Prostate gland (tissue), 2 donors: ENCODE results near the gene RFX2. TPM values are rescaled to one million over a fixed set of nuclear protein-coding genes. Genes with fewer than 3 reads are reported as not detected.
"Not testable (repeated sequence)": the region's sequence is repeated elsewhere in the genome, so short reads cannot be mapped to it uniquely, and the experiment has no call there.

Source experiments
- DNase-seq: peaks from one replicate; pipeline ENCODE4 v3.0.0-alpha.2; 2019; ENCODE audit warnings: low spot score
- H3K27ac ChIP-seq, 2 donors: fragments of 200-600 bp; sonication (generic); 2 replicates each; pipeline ENCODE4 v1.5.1; 2017 to 2019
- H3K27me3 ChIP-seq: fragments of 200-600 bp; sonication (generic); replicated peaks from 2 replicates; pipeline ENCODE4 v1.5.1; 2019; ENCODE audit not compliant: insufficient read depth
- H3K36me3 ChIP-seq, 2 donors: fragments of 200-600 bp; sonication (generic); 1 replicate in 1 of 2; 2 replicates in 1 of 2; pipeline versions ENCODE4 v1.5.1 to v1.8.1; 2017 to 2019
- H3K4me1 ChIP-seq: fragments of 200-600 bp; sonication (generic); replicated peaks from 2 replicates; pipeline ENCODE4 v1.5.1; 2019
- H3K4me3 ChIP-seq, 2 donors: fragments of 200-600 bp; sonication (generic); 2 replicates each; pipeline ENCODE4 v1.5.1; 2017 to 2019
- H3K9me3 ChIP-seq: fragments of 200-600 bp; sonication (generic); 2 replicates; pipeline ENCODE4 v1.5.1; 2017
- POLR2A ChIP-seq: fragments of 450-650 bp; IDR thresholded peaks from one replicate; pipeline ENCODE4 v1.6.1; 2016; ENCODE audit warnings: antibody characterized with exemption, mild to moderate bottlenecking
- POLR2AphosphoS5 ChIP-seq: sonication (generic); formaldehyde crosslinking; IDR thresholded peaks from one replicate; pipeline ENCODE4 v1.6.1; 2017; ENCODE audit warnings: antibody characterized with exemption
- WGBS: methylation state at CpG from one replicate; pipeline ENCODE4 v1.1.5; 2018; 5-methylcytosine and 5-hydroxymethylcytosine counted together
- intact Hi-C: fragments of 100-400 bp; cut with DNase I; formaldehyde crosslinking; loops from one replicate; pipeline ENCODE4 v1.14.2; 2022
- total RNA-seq, 2 donors: library from RNA; depleted of rRNA; stranded (reverse); fragments of >200 nt; gene quantifications; one replicate each; pipeline ENCODE4 v1.1.0, GENCODE V29; 2016
- TF ChIP-seq, protein P1 (sequence below), 4 experiments: fragments of 200-600 bp in 2 of 4; fragments of 450-650 bp in 2 of 4; sonication (generic) in 2 of 4; IDR thresholded peaks; 1 replicate in 3 of 4; 2 replicates in 1 of 4; pipeline ENCODE4 v1.5.1; 2016 to 2019; ENCODE audit warnings: antibody characterized with exemption in 4 of 4, mild to moderate bottlenecking in 2 of 4, moderate library complexity in 2 of 4

RFX2 gene
- total RNA-seq, 2 donors from 2014 or later = 13.4 to 25.3 TPM

DNA sequence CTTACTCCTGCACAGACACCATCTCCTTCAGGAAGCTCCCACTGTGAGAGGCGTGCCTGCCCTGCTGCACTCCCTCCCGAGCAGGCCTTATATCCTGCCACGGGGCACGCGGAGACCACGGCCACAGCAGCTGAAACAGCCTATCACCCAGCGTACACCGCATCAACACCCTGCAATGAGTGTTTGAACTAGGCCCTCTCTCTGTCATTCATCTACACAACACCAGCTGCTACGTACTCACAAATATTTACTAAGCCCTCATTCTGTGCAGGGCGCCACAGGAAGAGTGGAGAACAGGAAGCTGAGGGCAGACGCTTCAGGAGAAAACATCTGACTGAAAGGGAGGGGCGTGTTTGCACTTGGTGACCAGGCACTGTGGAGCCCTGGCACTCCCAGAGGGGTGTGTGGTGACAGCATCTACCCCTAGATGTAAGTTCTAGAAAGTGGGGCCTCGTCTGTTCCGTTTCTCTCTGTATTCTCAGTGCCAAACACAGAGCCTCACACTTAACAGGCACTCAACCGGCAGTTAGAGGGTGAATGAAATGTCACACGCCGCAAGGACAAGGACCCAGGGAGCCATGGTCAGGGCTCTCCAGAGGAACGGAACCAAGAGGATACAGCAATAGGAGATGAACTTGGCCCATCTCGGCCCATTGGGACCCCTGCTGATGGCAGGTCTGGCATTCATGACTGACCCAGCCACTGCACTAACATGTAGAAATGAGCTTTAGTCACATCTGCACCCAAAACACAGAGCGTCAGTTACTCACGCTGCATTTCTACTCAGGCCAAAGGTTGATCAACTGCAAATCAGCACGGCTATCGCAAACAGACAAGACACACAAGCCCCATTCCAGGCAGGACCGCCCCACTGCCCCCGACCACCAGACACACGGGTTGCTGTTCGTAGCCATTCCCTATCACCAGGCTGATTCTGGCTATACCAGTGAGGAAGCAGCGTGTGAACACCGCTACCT, 148.0 kb downstream of the RFX2 start:
- peak; percentile 87 for TF ChIP-seq POLR2AphosphoS5
- TF ChIP-seq, protein P1, sequence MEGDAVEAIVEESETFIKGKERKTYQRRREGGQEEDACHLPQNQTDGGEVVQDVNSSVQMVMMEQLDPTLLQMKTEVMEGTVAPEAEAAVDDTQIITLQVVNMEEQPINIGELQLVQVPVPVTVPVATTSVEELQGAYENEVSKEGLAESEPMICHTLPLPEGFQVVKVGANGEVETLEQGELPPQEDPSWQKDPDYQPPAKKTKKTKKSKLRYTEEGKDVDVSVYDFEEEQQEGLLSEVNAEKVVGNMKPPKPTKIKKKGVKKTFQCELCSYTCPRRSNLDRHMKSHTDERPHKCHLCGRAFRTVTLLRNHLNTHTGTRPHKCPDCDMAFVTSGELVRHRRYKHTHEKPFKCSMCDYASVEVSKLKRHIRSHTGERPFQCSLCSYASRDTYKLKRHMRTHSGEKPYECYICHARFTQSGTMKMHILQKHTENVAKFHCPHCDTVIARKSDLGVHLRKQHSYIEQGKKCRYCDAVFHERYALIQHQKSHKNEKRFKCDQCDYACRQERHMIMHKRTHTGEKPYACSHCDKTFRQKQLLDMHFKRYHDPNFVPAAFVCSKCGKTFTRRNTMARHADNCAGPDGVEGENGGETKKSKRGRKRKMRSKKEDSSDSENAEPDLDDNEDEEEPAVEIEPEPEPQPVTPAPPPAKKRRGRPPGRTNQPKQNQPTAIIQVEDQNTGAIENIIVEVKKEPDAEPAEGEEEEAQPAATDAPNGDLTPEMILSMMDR (IDR thresholded peaks at IDR 0.05) = no peak
- H3K27ac ChIP-seq = peak overlapping the region; percentile 56 to 59
- peaks cover 28% of the 10 kb centered on the region for H3K4me1 ChIP-seq
- WGBS = 43% methylated on average over 29 of the region's 29 CpGs
- intact Hi-C loops = no loop called here
- no peak overlapping the region for H3K4me3 ChIP-seq
- no peaks in the 10 kb centered on the region for H3K36me3 ChIP-seq
- no peaks in the 10 kb centered on the region for H3K27me3 ChIP-seq
- DNase-seq = peak; percentile 69
- no peaks in the 10 kb centered on the region for H3K9me3 ChIP-seq

DNA sequence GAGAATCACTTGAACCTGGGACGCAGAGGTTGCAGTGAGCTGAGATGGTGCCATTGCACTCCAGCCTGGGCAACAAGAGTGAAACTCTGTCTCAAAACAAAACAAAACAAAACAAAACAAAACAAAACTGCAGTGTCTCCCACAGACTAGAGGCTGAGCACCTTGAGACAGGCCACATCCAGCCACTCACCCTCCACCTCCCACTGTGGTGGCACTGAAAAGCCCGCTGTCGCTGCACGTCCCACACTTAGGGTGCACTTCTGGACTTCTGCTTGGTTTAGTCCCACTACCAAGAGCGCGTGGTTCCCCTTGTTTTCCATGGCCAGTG, 148.7 kb downstream of the RFX2 start:
- H3K27me3 ChIP-seq, H3K9me3 ChIP-seq, intact Hi-C loops, DNase-seq, H3K36me3 ChIP-seq, H3K4me3 ChIP-seq: not testable (repeated sequence)
- H3K27ac ChIP-seq = peak overlapping the region; percentile 56 to 59
- WGBS = 82% methylated on average over 6 of the region's 6 CpGs
- peaks cover 28% of the 10 kb centered on the region for H3K4me1 ChIP-seq

DNA sequence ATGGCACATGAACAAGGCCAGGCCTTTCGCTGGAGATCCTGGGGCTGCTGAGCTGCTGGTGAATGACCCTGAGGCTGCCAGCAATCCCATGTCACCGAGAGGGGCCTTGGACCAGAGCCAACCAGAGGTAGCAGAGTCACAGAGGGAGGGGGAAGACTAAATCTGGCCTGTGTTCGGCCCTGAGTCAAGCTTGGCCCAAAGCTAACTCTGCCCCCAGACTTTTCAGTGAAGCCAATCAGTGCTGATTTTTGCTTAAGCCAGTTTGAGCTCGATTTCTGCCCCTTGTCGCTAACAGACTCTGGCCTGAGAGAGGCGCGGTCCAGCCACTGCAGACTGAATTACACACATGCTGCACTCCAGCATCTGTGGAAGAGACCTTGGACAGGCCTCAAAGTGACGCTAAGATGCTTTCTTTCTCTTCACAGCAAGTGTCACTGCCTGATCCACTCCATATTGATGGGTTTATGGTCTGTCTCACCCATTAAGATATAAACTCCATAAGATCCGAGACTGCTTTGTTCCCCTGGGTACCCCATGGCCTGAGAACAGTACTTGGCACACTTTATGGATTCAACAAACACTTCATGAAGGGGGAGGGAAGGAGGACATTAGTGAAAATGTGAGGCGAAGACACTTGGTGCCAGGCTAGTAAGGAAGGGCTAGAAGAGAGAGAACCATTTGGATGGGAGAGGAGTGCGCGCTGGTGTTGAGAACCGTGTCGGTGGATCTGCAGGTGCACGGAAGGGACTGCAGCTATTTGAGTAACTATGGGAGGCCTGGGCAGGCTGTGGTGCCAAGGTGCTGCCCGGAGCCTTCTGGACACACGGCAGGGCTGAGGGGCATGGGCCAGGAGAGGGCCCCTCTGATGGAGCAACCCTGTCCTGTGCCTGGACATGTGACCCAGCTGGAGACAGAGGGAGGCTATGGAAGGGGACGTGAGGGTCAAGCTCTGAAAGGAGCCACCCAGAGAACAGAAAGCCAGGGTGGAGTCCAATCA, 150.0 kb downstream of the RFX2 start:
- DNase-seq = no peak
- Histone ChIP-seq H3K36me3 (no peaks in the 10 kb centered on the region), H3K27me3 (no peaks in the 10 kb centered on the region), H3K27ac (no peak overlapping the region), H3K9me3 (no peaks in the 10 kb centered on the region), H3K4me3 (no peak overlapping the region), H3K4me1 (peaks cover 26% of the 10 kb centered on the region)
- whole genome bisulfite sequencing = 63% methylated on average over 18 of the region's 18 CpGs
- intact Hi-C loops = no loop called here
- no peak for TF ChIP-seq POLR2AphosphoS5
- TF ChIP-seq POLR2A = no peak
- TF ChIP-seq, protein P1 (IDR thresholded peaks at IDR 0.05) = no peak

DNA sequence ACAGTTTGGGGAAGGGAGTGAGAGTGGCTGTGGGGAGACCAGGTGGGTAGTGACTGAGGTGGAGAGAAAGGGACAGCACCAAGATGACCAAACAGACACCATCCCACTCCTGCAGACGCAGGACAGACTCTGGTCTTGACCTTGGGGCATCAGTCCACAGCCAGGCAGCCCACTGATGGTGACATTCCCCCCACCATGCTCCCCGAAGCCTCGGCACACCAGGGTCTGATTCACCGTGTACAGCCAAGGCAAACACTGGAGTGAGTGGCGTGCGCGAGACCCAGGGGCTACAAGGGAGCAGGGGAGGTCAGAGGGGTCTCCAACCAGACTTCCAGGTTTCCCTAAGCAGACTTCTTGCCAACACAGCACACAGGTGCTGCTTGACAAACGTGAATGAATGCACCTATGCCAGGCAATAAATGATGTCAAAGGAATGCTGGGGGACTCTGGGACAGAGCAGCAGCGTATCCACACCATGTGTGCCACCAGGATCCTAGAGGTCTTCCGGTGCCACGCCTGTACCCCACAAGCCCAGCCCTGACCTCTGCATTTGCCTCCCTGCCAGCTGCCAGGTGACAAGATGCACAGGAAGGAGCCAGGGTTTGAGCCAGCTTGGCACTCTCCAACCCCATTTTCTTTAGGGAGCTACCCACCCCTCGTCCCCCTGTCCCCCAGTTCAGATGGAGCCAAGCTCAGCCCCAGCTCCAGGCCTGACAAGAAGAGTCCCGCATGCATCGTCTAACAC, 150.9 kb downstream of the RFX2 start:
- intact Hi-C loops = no loop called here
- no peak for TF ChIP-seq POLR2A
- TF ChIP-seq POLR2AphosphoS5 = no peak
- TF ChIP-seq, protein P1 (IDR thresholded peaks at IDR 0.05) = no peak
- H3K36me3 ChIP-seq = no peaks in the 10 kb centered on the region
- peaks cover 30% of the 10 kb centered on the region for H3K4me1 ChIP-seq
- WGBS = 85% methylated on average over 14 of the region's 14 CpGs
- H3K27me3 ChIP-seq = no peaks in the 10 kb centered on the region
- no peak overlapping the region for H3K4me3 ChIP-seq
- H3K27ac ChIP-seq = no peak overlapping the region
- H3K9me3 ChIP-seq = no peaks in the 10 kb centered on the region
- DNase-seq = no peak

DNA sequence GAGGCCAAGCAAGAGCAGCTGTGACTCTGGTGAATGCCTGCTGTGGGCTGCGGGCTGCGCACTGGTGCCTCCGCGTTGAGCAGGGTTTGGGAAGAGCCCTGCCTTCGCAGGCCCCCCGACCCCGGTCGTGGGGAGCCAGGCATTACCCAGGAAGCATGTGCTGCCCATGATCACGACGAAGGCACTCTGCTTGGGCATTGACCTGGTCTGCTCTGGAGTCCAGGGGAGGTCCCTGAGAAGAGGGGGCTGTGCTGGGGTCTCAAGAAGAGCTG, 151.5 kb downstream of the RFX2 start:
- Histone ChIP-seq H3K4me1 (peaks cover 37% of the 10 kb centered on the region), H3K4me3 (no peak overlapping the region), H3K27ac (no peak overlapping the region), H3K36me3 (no peaks in the 10 kb centered on the region), H3K27me3 (no peaks in the 10 kb centered on the region), H3K9me3 (no peaks in the 10 kb centered on the region)
- no peak for DNase-seq
- 88% methylated on average over 10 of the region's 10 CpGs for WGBS
- intact Hi-C loops = no loop called here
- TF ChIP-seq POLR2AphosphoS5 (no peak), POLR2A (no peak)
- TF ChIP-seq, protein P1 (IDR thresholded peaks at IDR 0.05) = no peak
